Tibial artery (tissue), 4 donors: Measurements from ENCODE around the gene MAGEB2.

Experiments used
- DNase-seq, 2 donors: peaks; one replicate each; pipeline ENCODE4 v3.0.0-alpha.2; 2019
- H3K27ac ChIP-seq, 2 donors: fragments of 200-600 bp; sonication (generic) in 1 of 2; 1 replicate in 1 of 2; 2 replicates in 1 of 2; pipeline ENCODE4 v1.5.1; 2018 to 2019; ENCODE audit warnings: mild to moderate bottlenecking in 1 of 2
- H3K27me3 ChIP-seq, 2 donors: fragments of 200-600 bp; sonication (generic) in 1 of 2; one replicate each; pipeline versions ENCODE4 v1.5.1 to v1.6.0; 2016 to 2019
- H3K36me3 ChIP-seq, 3 donors: fragments of 200-600 bp; sonication (generic) in 2 of 3; one replicate each; pipeline ENCODE4 v1.5.1; 2016 to 2019; ENCODE audit warnings: mild to moderate bottlenecking in 2 of 3
- H3K4me1 ChIP-seq, 4 donors: fragments of 200-600 bp; sonication (generic) in 2 of 4; 1 replicate in 3 of 4; 2 replicates in 1 of 4; pipeline ENCODE4 v1.5.1; 2016 to 2019
- H3K4me3 ChIP-seq, 2 donors: fragments of 200-600 bp; sonication (generic) in 1 of 2; 1 replicate in 1 of 2; 2 replicates in 1 of 2; pipeline ENCODE4 v1.5.1; 2018 to 2019; ENCODE audit warnings: mild to moderate bottlenecking in 2 of 2
- H3K9me3 ChIP-seq, 3 donors: fragments of 200-600 bp; sonication (generic) in 1 of 3; one replicate each; pipeline ENCODE4 v1.5.1; 2016 to 2019
- intact Hi-C: fragments of 100-400 bp; cut with DNase I; formaldehyde crosslinking; loops from one replicate; pipeline ENCODE4 v1.15.0; 2023; ENCODE audit warnings: low total_unique reads
- TF ChIP-seq, protein P1 (sequence below), 2 experiments: fragments of 200-600 bp in 1 of 2; fragments of 450-650 bp in 1 of 2; IDR thresholded peaks; one replicate each; pipeline ENCODE4 v1.5.1; 2017 to 2019; ENCODE audit warnings: antibody characterized with exemption in 2 of 2, mild to moderate bottlenecking in 1 of 2, moderate library complexity in 1 of 2

Gene MAGEB2

DNA sequence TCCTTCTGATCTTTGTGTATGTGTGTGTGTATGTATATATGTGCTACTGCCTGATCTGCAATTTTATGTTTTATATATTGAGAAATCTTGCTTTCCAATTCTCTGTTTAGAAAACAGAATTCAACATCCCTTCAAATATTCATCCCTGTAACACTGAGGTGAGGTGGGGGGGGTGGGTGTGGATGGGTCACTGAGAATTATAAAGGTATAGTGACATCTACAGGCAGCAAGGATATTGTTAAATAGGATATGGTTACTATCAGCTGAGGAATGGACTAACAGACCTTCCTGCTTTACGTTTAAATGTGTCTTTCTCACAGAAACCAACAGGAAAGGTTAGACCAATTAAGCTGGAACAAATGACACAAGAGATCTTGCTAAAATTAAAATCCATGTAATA lies 19.0 kb upstream of the MAGEB2 start:
- no peak overlapping the region for H3K4me3 ChIP-seq
- no peak overlapping the region for H3K27ac ChIP-seq
- no peaks in the 10 kb centered on the region for H3K36me3 ChIP-seq
- TF ChIP-seq, protein P1, sequence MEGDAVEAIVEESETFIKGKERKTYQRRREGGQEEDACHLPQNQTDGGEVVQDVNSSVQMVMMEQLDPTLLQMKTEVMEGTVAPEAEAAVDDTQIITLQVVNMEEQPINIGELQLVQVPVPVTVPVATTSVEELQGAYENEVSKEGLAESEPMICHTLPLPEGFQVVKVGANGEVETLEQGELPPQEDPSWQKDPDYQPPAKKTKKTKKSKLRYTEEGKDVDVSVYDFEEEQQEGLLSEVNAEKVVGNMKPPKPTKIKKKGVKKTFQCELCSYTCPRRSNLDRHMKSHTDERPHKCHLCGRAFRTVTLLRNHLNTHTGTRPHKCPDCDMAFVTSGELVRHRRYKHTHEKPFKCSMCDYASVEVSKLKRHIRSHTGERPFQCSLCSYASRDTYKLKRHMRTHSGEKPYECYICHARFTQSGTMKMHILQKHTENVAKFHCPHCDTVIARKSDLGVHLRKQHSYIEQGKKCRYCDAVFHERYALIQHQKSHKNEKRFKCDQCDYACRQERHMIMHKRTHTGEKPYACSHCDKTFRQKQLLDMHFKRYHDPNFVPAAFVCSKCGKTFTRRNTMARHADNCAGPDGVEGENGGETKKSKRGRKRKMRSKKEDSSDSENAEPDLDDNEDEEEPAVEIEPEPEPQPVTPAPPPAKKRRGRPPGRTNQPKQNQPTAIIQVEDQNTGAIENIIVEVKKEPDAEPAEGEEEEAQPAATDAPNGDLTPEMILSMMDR (IDR thresholded peaks at IDR 0.05): no peak
- intact Hi-C loops: no loop called here
- H3K27me3 ChIP-seq: no peaks in the 10 kb centered on the region
- no peak for DNase-seq
- no peaks in the 10 kb centered on the region for H3K4me1 ChIP-seq
- no peaks in the 10 kb centered on the region for H3K9me3 ChIP-seq

DNA sequence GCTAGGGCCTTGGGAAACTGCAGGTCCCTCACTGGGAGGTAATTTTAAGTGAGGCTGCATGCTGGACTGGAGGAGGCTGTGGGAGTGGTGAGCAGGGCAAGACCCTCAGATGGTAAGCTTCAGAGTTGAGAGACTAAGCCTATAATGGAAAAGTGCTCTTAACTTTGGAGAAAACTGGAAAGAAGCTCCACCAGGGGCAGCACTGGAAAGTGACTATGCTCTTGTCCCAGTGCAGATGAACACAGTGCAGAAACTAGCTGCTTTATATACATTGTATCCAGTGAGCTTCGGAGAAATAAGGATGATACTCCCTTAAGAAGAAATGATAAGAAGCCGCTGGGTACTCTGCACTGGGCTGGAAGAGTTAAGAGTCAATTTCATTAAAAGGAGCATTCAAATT lies 3.2 kb upstream of the MAGEB2 start:
- Histone ChIP-seq H3K27ac (no peak overlapping the region), H3K4me3 (no peak overlapping the region), H3K36me3 (no peaks in the 10 kb centered on the region), H3K27me3 (no peaks in the 10 kb centered on the region), H3K9me3 (no peaks in the 10 kb centered on the region), H3K4me1 (no peaks in the 10 kb centered on the region)
- intact Hi-C loops: no loop called here
- TF ChIP-seq, protein P1 (IDR thresholded peaks at IDR 0.05): no peak
- no peak for DNase-seq

DNA sequence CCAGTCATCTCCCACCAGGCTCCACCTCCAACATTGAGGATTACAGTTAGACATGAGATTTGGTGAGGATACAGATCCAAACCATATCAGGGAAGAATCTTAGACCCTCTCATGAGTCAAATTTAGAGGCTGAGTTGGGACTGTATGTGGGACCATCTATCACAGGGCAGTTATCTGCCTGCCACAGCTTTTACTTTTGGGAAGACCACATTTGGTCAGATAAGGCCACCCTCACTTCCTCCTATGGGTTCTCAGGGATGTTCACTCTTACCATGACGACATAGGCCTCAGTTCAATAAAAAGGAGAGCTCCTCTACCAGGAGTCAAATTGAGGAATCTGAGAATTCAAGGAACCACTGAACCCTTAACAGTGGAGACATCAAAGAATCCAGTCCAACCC lies 2.1 kb downstream of the MAGEB2 start:
- H3K27me3 ChIP-seq: no peaks in the 10 kb centered on the region
- TF ChIP-seq, protein P1 (IDR thresholded peaks at IDR 0.05): no peak
- no peaks in the 10 kb centered on the region for H3K9me3 ChIP-seq
- intact Hi-C loops: no loop called here
- no peak overlapping the region for H3K27ac ChIP-seq
- no peak for DNase-seq
- no peaks in the 10 kb centered on the region for H3K4me1 ChIP-seq
- H3K36me3 ChIP-seq: no peaks in the 10 kb centered on the region
- H3K4me3 ChIP-seq: no peak overlapping the region

DNA sequence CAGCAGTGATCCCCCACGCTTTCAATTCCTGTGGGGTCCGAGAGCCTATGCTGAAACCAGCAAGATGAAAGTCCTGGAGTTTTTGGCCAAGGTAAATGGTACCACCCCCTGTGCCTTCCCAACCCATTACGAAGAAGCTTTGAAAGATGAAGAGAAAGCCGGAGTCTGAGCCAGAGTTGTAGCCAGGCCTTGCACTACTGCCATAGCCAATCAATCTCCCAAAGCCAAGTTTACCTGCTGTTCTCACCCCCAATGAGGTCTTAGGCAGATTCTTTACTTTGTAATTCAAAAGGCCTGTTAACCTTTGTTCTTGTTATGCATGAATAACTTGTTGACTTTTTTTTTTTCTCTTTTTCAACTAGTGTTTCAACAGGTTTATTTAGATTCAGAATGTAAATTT lies 4.0 kb downstream of the MAGEB2 start:
- Histone ChIP-seq H3K4me1 (no peaks in the 10 kb centered on the region), H3K36me3 (no peaks in the 10 kb centered on the region), H3K27ac (no peak overlapping the region), H3K27me3 (no peaks in the 10 kb centered on the region), H3K4me3 (no peak overlapping the region), H3K9me3 (no peaks in the 10 kb centered on the region)
- DNase-seq: no peak
- TF ChIP-seq, protein P1 (IDR thresholded peaks at IDR 0.05): no peak
- intact Hi-C loops: no loop called here

DNA sequence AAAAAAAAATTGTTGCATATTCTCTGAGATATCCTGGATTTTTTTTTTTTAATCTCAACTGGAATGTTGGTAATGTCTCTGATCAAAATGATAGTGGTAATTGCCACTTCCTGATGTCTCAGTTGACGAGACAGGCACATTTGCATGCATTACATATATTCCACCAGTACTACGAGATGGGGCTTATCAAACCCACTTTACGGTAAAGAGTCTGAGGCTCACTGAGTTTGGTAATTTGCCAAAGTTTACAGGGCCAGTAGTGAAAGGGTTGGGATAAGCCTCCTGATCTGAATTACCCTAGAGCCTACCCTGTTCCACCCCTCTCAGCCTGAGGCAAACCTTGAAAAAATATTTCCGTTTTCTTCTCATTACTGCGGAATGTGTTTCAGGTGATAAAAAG lies 5.3 kb downstream of the MAGEB2 start:
- H3K9me3 ChIP-seq: no peaks in the 10 kb centered on the region
- TF ChIP-seq, protein P1 (IDR thresholded peaks at IDR 0.05): no peak
- no peaks in the 10 kb centered on the region for H3K4me1 ChIP-seq
- no peak overlapping the region for H3K27ac ChIP-seq
- intact Hi-C loops: no loop called here
- H3K4me3 ChIP-seq: no peak overlapping the region
- no peaks in the 10 kb centered on the region for H3K36me3 ChIP-seq
- DNase-seq: no peak
- no peaks in the 10 kb centered on the region for H3K27me3 ChIP-seq

DNA sequence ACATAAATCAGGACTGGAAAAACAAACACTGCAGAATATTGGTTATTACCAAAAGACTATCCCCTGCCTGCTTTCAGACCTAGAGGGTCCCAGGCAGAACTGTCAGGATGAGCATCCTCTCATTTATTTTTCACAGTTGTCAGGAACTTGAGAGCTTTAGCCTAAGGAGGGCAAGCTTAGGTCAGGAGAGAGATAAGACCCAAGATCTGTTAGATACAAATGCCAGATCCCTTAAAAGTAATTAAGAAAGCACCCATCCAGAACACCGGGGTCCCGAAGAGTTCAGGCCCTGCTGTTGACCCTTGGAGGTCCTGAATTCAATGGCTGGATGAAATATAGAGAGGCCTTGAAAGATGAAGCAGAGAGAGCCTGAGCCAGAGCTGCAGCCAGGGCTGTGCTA lies 9.2 kb downstream of the MAGEB2 start:
- Histone ChIP-seq H3K27ac (no peak overlapping the region), H3K27me3 (no peaks in the 10 kb centered on the region), H3K4me1 (no peaks in the 10 kb centered on the region), H3K36me3 (no peaks in the 10 kb centered on the region), H3K9me3 (no peaks in the 10 kb centered on the region), H3K4me3 (no peak overlapping the region)
- no peak for DNase-seq
- intact Hi-C loops: no loop called here
- TF ChIP-seq, protein P1 (IDR thresholded peaks at IDR 0.05): no peak
